H9 (cell line): Measurements from ENCODE around the gene VPS29. TPM values are rescaled to one million over a fixed set of nuclear protein-coding genes. Genes with fewer than 3 reads are reported as not detected.

ENCODE experiments used
- DNase-seq: peaks from one replicate; pipeline ENCODE4 v3.0.0-alpha.2; 2017
- H2AFZ ChIP-seq: one replicate; pipeline ENCODE4 v1.6.1; 2013; ENCODE audit warnings: mild to moderate bottlenecking, low read length, control low read depth, moderate library complexity
- H2AK5ac ChIP-seq: 2 replicates; pipeline ENCODE4 v1.6.1; 2013; ENCODE audit warnings: low read length, control low read depth, mixed read lengths; ENCODE audit not compliant: insufficient read length
- H2BK120ac ChIP-seq: one replicate; pipeline ENCODE4 v1.6.1; 2013; ENCODE audit warnings: low read depth, mild to moderate bottlenecking, low read length, control low read depth, inconsistent platforms; ENCODE audit not compliant: poor library complexity, severe bottlenecking
- H2BK12ac ChIP-seq: 2 replicates; pipeline ENCODE4 v1.6.1; 2013; ENCODE audit warnings: low read length, control low read depth, mixed read lengths, low read depth; ENCODE audit not compliant: insufficient read length
- H2BK15ac ChIP-seq: 2 replicates; pipeline ENCODE4 v1.6.1; 2013; ENCODE audit warnings: low read depth, low read length, control low read depth
- H2BK20ac ChIP-seq: one replicate; pipeline ENCODE4 v1.6.1; 2013; ENCODE audit warnings: low read depth, mild to moderate bottlenecking, low read length, control low read depth, inconsistent platforms; ENCODE audit not compliant: poor library complexity, severe bottlenecking
- H2BK5ac ChIP-seq: 2 replicates; pipeline ENCODE4 v1.6.1; 2013; ENCODE audit warnings: low read length, control low read depth, mixed read lengths; ENCODE audit not compliant: insufficient read length
- H3K14ac ChIP-seq: 2 replicates; pipeline ENCODE4 v1.6.1; 2013; ENCODE audit warnings: low read length, control low read depth; ENCODE audit not compliant: insufficient read depth
- H3K18ac ChIP-seq: 2 replicates; pipeline ENCODE4 v1.6.1; 2013; ENCODE audit warnings: low read depth, mild to moderate bottlenecking, mixed read lengths, low read length, control low read depth; ENCODE audit not compliant: insufficient read length
- H3K23ac ChIP-seq: 2 replicates; pipeline ENCODE4 v1.6.1; 2013; ENCODE audit warnings: low read length, control low read depth, mixed read lengths, low read depth; ENCODE audit not compliant: insufficient read length
- H3K23me2 ChIP-seq: 2 replicates; pipeline ENCODE4 v1.6.1; 2013; ENCODE audit warnings: low read depth, mild to moderate bottlenecking, mixed read lengths, low read length, control low read depth; ENCODE audit not compliant: insufficient read length, poor library complexity, severe bottlenecking
- H3K27ac ChIP-seq: 2 replicates; pipeline ENCODE4 v1.5.1; 2013; ENCODE audit warnings: low read length, control low read depth, mixed read lengths, low read depth; ENCODE audit not compliant: insufficient read length
- H3K27me3 ChIP-seq: 2 replicates; pipeline ENCODE4 v1.6.1; 2013; ENCODE audit warnings: low read length, control low read depth, inconsistent platforms; ENCODE audit not compliant: insufficient read depth
- H3K4ac ChIP-seq: 2 replicates; pipeline ENCODE4 v1.6.1; 2013; ENCODE audit warnings: low read depth, mild to moderate bottlenecking, control low read depth, inconsistent platforms, low read length, moderate library complexity
- H3K4me1 ChIP-seq: 2 replicates; pipeline ENCODE4 v1.6.1; 2013; ENCODE audit warnings: low read length, control low read depth, inconsistent platforms; ENCODE audit not compliant: insufficient read depth
- H3K4me2 ChIP-seq: 2 replicates; pipeline ENCODE4 v1.6.1; 2013; ENCODE audit warnings: low read length, control low read depth, mixed read lengths; ENCODE audit not compliant: insufficient read length, insufficient read depth
- H3K56ac ChIP-seq: 2 replicates; pipeline ENCODE4 v1.6.1; 2013; ENCODE audit warnings: low read depth, mild to moderate bottlenecking, mixed read lengths, low read length, control low read depth; ENCODE audit not compliant: insufficient read length
- H3K79me1 ChIP-seq: 2 replicates; pipeline ENCODE4 v1.6.1; 2013; ENCODE audit warnings: low read depth, mild to moderate bottlenecking, moderate library complexity, low read length, control low read depth, inconsistent platforms; ENCODE audit not compliant: insufficient read depth, poor library complexity, severe bottlenecking
- H3K79me2 ChIP-seq: 2 replicates; pipeline ENCODE4 v1.6.1; 2013; ENCODE audit warnings: low read length, control low read depth, inconsistent platforms; ENCODE audit not compliant: insufficient read depth
- H3K9ac ChIP-seq: 2 replicates; pipeline ENCODE4 v1.6.1; 2013; ENCODE audit warnings: low read length, control low read depth, mixed read lengths; ENCODE audit not compliant: insufficient read length; ENCODE audit errors: extremely low read depth
- H3K9me3 ChIP-seq: one replicate; pipeline ENCODE4 v1.6.1; 2013; ENCODE audit warnings: low read depth, low read length, inconsistent platforms; ENCODE audit not compliant: control insufficient read depth
- H3T11ph ChIP-seq: one replicate; pipeline ENCODE4 v1.6.1; 2013; ENCODE audit warnings: mild to moderate bottlenecking, low read length, control low read depth, inconsistent platforms
- H4K20me1 ChIP-seq: one replicate; pipeline ENCODE4 v1.6.1; 2013; ENCODE audit not compliant: control insufficient read depth, insufficient read length, insufficient read depth
- H4K5ac ChIP-seq: 2 replicates; pipeline ENCODE4 v1.6.1; 2013; ENCODE audit warnings: low read depth, mild to moderate bottlenecking, mixed read lengths, low read length, control low read depth; ENCODE audit not compliant: insufficient read length
- H4K8ac ChIP-seq: replicated peaks from 2 replicates; pipeline ENCODE4 v1.6.1; 2013; ENCODE audit warnings: low read length, control low read depth, mixed read lengths, low read depth; ENCODE audit not compliant: insufficient read length
- H4K91ac ChIP-seq: 2 replicates; pipeline ENCODE4 v1.6.1; 2013; ENCODE audit warnings: low read depth, mild to moderate bottlenecking, moderate library complexity, mixed read lengths, low read length, control low read depth; ENCODE audit not compliant: insufficient read length
- H3K27ac Mint-ChIP-seq, 3 experiments: 2 replicates in 2 of 3; 3 replicates in 1 of 3; pipeline ENCODE4 v1.8.0; 2020 to 2021; ENCODE audit warnings: mixed read lengths in 3 of 3, mild to moderate bottlenecking in 1 of 3, moderate library complexity in 1 of 3
- H3K27me3 Mint-ChIP-seq: 2 replicates; pipeline ENCODE4 v1.8.0; 2021; ENCODE audit warnings: low read depth, mild to moderate bottlenecking, moderate library complexity, mixed read lengths
- H3K36me3 Mint-ChIP-seq, 3 experiments: 2 replicates in 2 of 3; 3 replicates in 1 of 3; pipeline ENCODE4 v1.8.0; 2020 to 2021; ENCODE audit warnings: low read depth in 3 of 3, mixed read lengths in 3 of 3; ENCODE audit not compliant: insufficient read depth in 1 of 3
- H3K4me1 Mint-ChIP-seq, 2 experiments: 2 replicates each; pipeline ENCODE4 v1.8.0; 2020; ENCODE audit warnings: mixed read lengths in 2 of 2
- H3K4me3 Mint-ChIP-seq, 2 experiments: 2 replicates in 1 of 2; 3 replicates in 1 of 2; pipeline ENCODE4 v1.8.0; 2020 to 2021; ENCODE audit warnings: mild to moderate bottlenecking in 2 of 2, mixed read lengths in 2 of 2, moderate library complexity in 1 of 2
- H3K9me3 Mint-ChIP-seq, 2 experiments: 2 replicates in 1 of 2; 3 replicates in 1 of 2; pipeline ENCODE4 v1.8.0; 2020; ENCODE audit warnings: mild to moderate bottlenecking in 2 of 2, mixed read lengths in 2 of 2, moderate library complexity in 1 of 2
- WGBS: extraction: QIAGEN DNeasy Blood & Tissue Kit; methylation state at CpG from one replicate; pipeline ENCODE4 v1.1.7; 2013; ENCODE audit warnings: missing lambda C conversion rate, low lambda C conversion rate, mixed read lengths; ENCODE audit not compliant: insufficient read length; ENCODE audit errors: extremely low coverage; 5-methylcytosine and 5-hydroxymethylcytosine counted together
- total RNA-seq: library from RNA; stranded (reverse); gene quantifications from 2 replicates; pipeline ENCODE4 v1.2.1, GENCODE V29; 2021
- TF ChIP-seq, protein P1 (sequence below): fragments of 200-600 bp; sonication (generic); conservative IDR thresholded peaks from 3 replicates; pipeline ENCODE4 v1.8.0; 2021; ENCODE audit warnings: antibody characterized with exemption, mild to moderate bottlenecking

The VPS29 gene
- total RNA-seq, 1 experiment from 2014 or later: 81.5 TPM

DNA sequence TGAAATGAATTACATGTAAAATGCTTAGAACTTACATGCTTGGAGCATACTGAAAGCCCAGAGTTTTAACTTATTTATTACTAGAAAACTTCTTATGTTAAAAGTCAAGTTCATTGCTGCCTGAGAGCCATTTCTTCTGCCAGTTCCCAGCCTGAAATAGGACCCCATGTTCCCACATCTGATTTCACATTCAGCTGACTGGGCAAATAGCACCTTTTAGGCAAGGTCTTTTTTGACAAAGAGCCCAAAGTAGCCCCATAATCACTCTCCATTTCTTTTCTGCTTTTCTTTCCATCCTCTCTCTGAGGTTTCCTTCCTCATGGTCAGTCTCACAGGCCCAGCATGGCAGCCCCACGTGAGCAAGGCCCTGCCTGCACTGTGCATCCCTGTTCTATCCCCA lies 50.6 kb downstream of the VPS29 start:
- H3K4me2 ChIP-seq: no peak overlapping the region
- no peak overlapping the region for H2BK20ac ChIP-seq
- H3K27me3 ChIP-seq: no peaks in the 10 kb centered on the region
- H2BK15ac ChIP-seq: no peak overlapping the region
- H3K27ac ChIP-seq: no peak overlapping the region
- H3K27ac Mint-ChIP-seq: peak overlapping the region in 1 of 3 experiments; percentile 41; a peak in 2 of 7 replicates
- no peak for DNase-seq
- H4K8ac ChIP-seq: no peak overlapping the region
- H3K9ac ChIP-seq: no peak overlapping the region
- peaks cover 3% of the 10 kb centered on the region; the same call in 1 of the 2 replicates for H3K79me2 ChIP-seq
- H3K4ac ChIP-seq: no peak overlapping the region
- H3K9me3 ChIP-seq: no peaks in the 10 kb centered on the region
- no peaks in the 10 kb centered on the region; a peak in 1 of 5 replicates for H3K9me3 Mint-ChIP-seq
- peaks cover 7% of the 10 kb centered on the region for H3K79me1 ChIP-seq
- H2AFZ ChIP-seq: no peak overlapping the region
- no peak overlapping the region for H4K91ac ChIP-seq
- no peak overlapping the region for H3K18ac ChIP-seq
- H3K36me3 Mint-ChIP-seq: peaks cover 8 to 59% (median 40%) of the 10 kb centered on the region in 3 experiments; a peak in 6 of 7 replicates
- H3K14ac ChIP-seq: no peak overlapping the region
- H3K23me2 ChIP-seq: no peaks in the 10 kb centered on the region
- H4K20me1 ChIP-seq: no peaks in the 10 kb centered on the region
- peaks cover 5 to 10% of the 10 kb centered on the region in 2 experiments for H3K4me1 Mint-ChIP-seq
- H2BK12ac ChIP-seq: no peak overlapping the region
- no peak overlapping the region for H2BK5ac ChIP-seq
- no peak overlapping the region; a peak in 1 of 5 replicates for H3K4me3 Mint-ChIP-seq
- H3T11ph ChIP-seq: no peak overlapping the region
- no peak overlapping the region for H3K56ac ChIP-seq
- no peaks in the 10 kb centered on the region for H3K4me1 ChIP-seq
- no peak overlapping the region for H2AK5ac ChIP-seq
- no peak overlapping the region for H4K5ac ChIP-seq
- no peaks in the 10 kb centered on the region for H3K27me3 Mint-ChIP-seq
- H3K23ac ChIP-seq: no peak overlapping the region
- H2BK120ac ChIP-seq: no peak overlapping the region
- TF ChIP-seq, protein P1, sequence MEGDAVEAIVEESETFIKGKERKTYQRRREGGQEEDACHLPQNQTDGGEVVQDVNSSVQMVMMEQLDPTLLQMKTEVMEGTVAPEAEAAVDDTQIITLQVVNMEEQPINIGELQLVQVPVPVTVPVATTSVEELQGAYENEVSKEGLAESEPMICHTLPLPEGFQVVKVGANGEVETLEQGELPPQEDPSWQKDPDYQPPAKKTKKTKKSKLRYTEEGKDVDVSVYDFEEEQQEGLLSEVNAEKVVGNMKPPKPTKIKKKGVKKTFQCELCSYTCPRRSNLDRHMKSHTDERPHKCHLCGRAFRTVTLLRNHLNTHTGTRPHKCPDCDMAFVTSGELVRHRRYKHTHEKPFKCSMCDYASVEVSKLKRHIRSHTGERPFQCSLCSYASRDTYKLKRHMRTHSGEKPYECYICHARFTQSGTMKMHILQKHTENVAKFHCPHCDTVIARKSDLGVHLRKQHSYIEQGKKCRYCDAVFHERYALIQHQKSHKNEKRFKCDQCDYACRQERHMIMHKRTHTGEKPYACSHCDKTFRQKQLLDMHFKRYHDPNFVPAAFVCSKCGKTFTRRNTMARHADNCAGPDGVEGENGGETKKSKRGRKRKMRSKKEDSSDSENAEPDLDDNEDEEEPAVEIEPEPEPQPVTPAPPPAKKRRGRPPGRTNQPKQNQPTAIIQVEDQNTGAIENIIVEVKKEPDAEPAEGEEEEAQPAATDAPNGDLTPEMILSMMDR: no peak
- WGBS: no CpG with 5 or more reads among the region's 1 CpG
